ENCODE measurements around the gene SLC25A17.
"Not testable (repeated sequence)": the region's sequence is repeated elsewhere in the genome, so short reads cannot be mapped to it uniquely, and the experiment has no call there.

SLC25A17 gene

DNA sequence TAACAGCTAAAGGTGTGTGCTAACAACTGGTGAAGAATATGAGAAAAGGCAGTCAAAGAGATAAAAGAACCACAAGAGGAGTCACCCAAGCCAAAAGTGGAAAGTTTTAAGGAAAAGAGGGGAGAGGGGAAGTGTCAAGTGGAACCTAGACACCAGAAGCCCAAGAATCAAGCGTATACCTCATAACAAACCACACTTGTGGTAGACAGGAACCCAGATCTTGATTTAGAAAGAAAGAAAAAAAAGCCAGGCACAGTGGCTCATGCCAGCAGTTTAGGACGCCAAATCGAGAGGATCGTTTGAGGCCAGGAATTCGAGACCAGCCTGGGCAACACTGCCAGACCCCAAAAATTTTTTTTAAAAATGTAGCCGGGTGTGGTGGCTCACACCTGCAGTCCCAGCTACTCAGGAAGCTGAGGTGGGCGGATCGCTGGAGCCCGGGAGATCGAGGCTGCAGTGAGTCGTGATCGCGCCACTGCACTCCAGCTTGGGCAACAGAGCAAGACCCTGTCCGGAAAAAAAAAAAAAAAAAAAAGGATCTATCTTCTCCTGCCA is 877 bp downstream of the SLC25A17 start:
- DNase-seq, result no peak

- DNase-seq, result no peak
These were observed 1.4 kb downstream of the SLC25A17 start for GRCh38 chr22:40817737-40818136.

GRCh38 chr22:40813912-40814315 is 5.2 kb downstream of the SLC25A17 start:
- DNase-seq, result no peak

GRCh38 chr22:40808018-40808841 is 10.9 kb downstream of the SLC25A17 start:
- no peak for DNase-seq

- DNase-seq, result no peak
These were observed 12.4 kb downstream of the SLC25A17 start for GRCh38 chr22:40806711-40807110.

GRCh38 chr22:40805699-40806203 is 13.4 kb downstream of the SLC25A17 start:
- no peak for DNase-seq

- no peak for DNase-seq
These were observed 13.9 kb downstream of the SLC25A17 start for GRCh38 chr22:40805239-40805638.

GRCh38 chr22:40803321-40803720 is 15.8 kb downstream of the SLC25A17 start:
- DNase-seq, result no peak

GRCh38 chr22:40799008-40799407 is 20.1 kb downstream of the SLC25A17 start:
- DNase-seq, result no peak

DNA sequence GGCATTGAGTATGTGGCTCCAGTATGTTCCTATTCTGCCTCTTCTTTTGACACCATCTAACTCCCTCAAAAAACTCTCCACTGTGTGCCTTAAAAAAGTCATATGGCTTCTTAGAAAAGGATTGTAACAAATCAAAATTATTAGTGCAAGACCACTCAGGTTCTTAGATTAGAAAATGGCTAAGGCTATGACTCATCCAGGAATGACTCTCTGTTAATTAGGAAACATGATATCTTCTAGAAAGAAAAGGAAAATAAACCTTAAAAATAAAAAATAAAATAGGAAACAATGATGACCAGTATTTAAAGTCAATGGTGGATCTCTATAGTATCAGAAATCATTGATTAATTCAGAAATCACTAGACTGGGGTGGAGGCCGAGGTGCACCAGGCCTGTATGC is 21.7 kb downstream of the SLC25A17 start:
- no peak for DNase-seq

- no peak for DNase-seq
These were observed 26.7 kb downstream of the SLC25A17 start for GRCh38 chr22:40792451-40792850.

DNA sequence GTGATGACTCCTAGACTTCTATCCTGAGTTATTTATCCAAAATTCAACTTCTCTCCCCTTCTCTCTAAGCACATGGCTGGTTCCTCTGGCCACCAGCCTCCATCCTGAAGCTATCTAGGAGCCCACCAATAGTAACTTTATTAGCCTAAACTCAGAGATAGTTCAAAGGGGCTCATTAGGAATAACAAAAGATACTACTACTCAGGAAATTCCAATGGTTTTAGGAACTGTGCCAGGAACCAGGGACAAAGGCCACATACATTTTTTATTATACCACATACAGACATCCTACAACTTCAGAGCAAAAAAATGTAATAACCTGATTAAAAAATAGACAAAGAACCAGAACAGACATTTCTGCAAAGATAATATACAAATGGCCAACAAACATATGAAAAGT is 27.9 kb downstream of the SLC25A17 start:
- DNase-seq, result no peak

DNA sequence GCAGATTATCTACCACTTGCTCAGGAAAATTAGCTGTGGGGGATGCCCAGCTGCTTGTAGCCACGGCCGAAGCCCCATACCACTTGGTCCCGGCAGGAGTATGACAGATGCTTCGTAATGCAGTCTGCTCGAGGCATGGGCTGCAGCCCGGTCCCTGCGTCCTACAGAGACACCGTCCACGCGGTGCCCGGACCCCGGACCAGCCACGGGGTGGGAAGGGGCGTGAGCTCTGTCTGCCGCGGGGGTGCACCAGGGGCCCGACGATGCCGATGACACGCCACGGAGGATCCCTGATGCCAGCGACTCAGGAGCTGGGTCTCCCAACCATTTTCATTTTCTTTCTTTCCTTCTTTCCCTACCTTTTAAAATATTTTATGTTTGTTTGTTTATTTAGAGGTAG is 30.0 kb downstream of the SLC25A17 start:
- no peak for DNase-seq

- DNase-seq, result no peak
These were observed 36.6 kb downstream of the SLC25A17 start for GRCh38 chr22:40782521-40782920.

DNA sequence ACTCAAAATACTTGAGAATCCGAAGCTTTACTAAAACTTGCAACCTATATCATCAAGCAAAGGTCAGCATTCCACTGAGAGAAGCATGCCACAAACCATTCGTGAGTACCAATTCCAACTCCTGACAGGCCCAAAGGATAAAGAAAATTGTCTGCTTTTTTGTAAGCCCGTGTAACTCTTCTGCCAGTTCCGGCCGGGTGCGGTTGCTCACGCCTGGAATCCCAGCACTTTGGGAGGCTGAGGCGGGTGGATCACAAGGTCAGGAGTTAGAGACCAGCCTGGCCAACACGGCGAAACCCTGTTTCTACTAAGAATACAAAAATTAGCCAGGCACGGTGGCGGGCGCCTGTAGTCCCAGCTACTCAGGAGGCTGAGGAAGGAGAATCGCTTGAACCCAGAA is 37.4 kb downstream of the SLC25A17 start:
- not testable (repeated sequence) for DNase-seq

- no peak for DNase-seq
These were observed 49.4 kb downstream of the SLC25A17 start for GRCh38 chr22:40769761-40770160.

- no peak for DNase-seq
These were observed 50.9 kb downstream of the SLC25A17 start for GRCh38 chr22:40768206-40768605.

- no peak for DNase-seq
These were observed 52.2 kb downstream of the SLC25A17 start for GRCh38 chr22:40766956-40767355.

DNA sequence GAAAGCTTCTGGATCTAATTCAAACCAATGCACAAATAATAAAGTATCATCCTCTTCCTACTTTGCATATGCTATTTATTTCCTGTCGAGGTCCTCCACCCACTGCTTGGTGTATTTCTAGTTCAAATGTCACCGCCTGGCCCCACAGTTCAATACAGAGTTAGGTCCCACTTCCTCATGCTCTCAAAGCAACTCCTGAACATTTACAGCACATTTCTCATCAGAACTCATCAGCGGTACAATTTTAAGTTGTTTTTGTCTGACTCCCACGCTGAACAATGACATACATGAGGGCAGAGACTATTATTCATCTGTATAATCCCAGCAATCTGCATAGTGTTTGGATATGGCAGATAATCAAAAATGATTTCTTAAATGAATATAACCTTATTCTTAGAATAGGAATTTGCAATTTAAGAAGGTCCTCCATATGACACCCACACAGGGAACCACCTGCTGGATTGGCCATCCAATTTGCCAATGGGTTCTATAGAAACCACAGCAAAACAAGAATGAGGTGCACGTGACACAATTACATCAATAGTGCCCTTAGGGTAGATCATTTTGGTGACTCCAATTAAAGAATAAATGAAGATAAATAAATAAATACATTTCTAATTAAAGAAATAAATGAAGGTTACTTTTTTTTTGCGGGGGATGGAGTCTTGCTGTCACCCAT is 54.2 kb downstream of the SLC25A17 start:
- DNase-seq, result no peak

GRCh38 chr22:40759294-40759840 is 59.8 kb downstream of the SLC25A17 start:
- no peak for DNase-seq

GRCh38 chr22:40758851-40759250 is 60.3 kb downstream of the SLC25A17 start:
- DNase-seq, result not testable (repeated sequence)

- no peak for DNase-seq
These were observed 60.8 kb downstream of the SLC25A17 start for GRCh38 chr22:40758390-40758789.

- DNase-seq, result no peak
These were observed 62.1 kb downstream of the SLC25A17 start for GRCh38 chr22:40757071-40757470.

DNA sequence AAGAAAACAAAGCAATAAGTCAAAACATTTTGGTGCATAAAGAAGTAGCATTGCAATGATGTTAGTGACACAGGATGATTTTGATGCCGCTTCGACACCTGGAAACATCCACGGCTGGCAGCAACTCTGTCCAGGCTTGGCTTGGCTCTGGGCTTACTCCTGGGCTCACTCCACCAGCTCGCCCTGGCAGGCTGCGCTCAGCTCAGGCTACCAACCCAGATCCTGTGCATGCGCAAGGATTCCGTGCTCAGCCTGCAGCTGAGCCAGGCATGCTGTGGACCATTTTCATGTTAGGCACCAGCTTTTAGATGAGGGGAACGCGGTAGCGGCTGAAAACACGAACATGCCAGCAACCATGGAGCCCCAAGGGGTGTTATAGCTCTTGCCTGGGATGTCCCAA is 66.0 kb downstream of the SLC25A17 start:
- no peak for DNase-seq

Measured in NCI-H1694 (cell line).